ENCODE results near the gene ZNF747. TPM values are rescaled to one million over a fixed set of nuclear protein-coding genes. Genes with fewer than 3 reads are reported as not detected.
"Not testable (repeated sequence)": the region's sequence is repeated elsewhere in the genome, so short reads cannot be mapped to it uniquely, and the experiment has no call there.

The ZNF747 gene
- total RNA-seq, 1 donor from 2014 or later, result 15.1 TPM

DNA sequence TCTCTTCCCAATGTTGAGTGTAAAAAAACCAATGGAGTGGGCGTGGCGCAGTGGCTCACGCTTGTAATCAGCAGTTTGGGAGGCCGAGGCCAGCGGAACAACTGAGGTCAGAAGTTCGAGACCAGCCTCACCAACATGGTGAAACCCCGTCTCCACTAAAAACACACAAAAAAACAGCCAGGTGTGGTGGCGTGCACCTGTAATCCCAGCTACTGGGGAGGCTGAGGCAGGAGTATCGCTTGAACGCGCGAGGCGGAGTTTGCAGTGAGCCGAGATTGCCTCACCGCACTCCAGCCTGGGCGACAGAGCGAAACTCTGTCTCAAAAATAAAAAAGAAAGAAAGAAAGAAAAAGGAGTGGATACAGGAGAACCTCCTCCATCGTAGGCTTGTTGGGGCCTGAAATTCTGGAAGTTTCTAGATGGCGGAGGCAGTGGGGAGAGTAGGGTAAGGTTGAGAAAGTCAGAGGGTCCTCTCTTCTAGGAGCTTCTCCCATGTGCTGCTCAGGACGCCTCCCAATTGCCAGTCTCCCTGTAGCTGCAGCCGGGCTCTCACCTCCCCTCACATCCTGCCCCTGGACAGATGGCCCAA is 24.2 kb upstream of the ZNF747 start:
- DNase-seq (ENCODE audit: low spot score in 2 of 2) (no peak), FAIRE-seq (no peak)

DNA sequence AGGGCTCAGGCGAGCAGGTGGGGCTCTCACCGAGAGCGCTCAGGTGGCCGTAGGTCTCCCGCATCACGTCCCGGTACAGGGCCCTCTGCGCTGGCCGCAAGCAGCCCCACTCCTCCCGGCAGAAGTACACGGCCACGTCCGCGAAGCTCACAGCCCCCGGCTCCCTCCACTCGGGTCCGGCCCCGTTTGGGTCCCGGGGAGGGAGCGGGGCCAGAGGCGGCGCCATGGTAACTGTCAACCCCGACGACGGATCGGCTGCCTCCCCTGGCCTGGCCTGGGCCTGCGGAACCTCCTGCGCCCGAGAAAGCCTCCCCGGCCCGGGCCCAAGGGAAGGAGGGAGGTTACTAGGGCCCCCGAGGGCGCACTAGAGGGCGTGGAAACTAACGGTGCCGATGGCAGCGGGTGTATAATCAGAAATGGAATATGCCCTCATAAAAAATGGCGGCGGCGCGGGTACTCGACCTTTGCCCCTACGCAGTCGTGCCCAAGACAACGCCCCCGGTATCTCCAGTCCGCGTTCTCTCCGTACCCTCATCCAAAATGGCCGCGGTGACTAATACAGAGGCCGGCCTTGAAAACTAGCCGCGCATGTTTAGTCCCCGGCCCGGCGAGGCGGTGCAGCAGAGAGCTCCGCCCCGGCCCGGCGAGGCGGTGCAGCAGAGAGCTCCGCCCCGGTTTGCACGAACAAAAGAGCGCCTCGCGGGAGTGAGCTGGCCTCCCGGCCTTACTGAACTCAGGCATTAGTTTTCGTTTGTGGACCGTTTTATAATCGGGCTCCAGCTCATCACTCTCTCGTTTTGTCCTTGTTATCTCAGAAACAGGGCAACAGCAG is 23.5 kb upstream of the ZNF747 start, which contains the start of gene ZNF764:
TSS of gene ZNF764 (minus strand) at position 418 of the 832 bp plus-strand sequence. CDS start at position 226, 192 bp downstream.
- DNase-seq (ENCODE audit: low spot score in 2 of 2), result peak; percentile 96 to 97
- peak; percentile 85 for FAIRE-seq

DNA sequence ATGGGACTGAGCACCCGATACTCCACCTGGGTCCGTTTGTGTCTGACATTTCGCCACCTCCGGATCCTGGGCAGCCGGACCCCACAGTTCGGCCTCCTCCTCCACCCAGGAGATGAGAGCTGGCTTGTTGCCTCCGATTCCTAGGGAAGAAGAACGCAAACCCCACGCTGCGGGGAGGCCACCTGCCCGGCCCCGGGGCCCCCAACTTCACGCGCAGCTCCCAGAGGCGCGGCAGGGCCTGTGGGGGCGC is 23.0 kb upstream of the ZNF747 start:
- no peak for FAIRE-seq
- DNase-seq (ENCODE audit: low spot score in 2 of 2), result no peak

DNA sequence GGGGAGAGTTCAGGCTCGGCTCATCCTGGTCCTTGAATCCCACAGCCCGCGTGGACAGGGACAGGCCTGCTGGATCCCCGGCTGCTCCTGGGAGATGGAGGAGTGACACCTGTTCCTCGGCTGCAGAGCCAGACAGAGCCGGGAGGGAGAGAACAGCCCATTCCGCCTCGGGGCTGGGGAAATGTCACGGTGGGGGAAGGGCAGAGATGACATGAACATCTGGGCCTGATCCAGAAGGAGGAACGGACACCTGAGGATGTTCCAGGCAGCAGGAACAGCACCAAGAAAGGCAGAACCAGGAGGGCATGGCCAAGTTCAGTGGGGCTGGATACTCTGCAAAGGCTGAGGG is 21.4 kb upstream of the ZNF747 start:
- FAIRE-seq (no peak), DNase-seq (ENCODE audit: low spot score in 2 of 2) (no peak)

DNA sequence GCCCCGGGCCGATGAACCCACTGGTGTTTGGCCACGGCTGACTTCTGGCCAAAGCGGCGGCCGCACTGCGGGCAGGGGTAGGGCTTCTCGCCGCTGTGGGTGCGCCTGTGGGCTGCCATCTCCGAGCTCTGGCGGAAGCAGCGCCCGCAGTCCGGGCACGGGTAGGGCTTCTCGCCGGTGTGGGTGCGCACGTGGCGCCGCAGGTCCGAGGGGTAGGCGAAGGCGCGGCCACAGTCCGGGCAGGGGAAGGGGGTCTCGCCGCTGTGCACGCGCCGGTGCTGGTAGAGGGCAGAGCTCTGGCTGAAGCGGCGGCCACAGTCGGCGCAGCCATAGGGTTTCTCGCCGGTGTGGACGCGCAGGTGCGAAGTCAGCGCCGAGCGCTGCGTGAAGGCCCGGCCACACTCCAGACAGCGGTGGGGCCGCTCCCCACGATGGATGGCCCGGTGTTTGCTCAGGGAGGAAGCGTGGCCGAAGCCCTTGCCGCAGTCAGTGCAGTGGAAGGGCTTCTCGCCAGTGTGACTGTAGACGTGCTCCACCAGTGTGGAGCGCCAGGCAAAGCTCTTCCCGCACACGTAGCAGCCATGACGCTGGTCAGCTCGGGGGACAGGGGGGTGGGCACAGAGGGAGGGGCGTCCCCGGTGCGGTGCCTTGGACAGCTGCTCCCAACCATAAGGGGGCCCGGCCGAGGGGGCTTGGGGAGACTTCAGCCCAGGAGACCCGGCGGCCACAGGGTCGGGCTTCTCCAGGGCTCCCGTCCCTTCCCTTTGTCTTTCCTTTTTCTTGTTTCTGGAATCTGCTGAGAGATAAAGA is 20.9 kb upstream of the ZNF747 start:
- DNase-seq (ENCODE audit: low spot score in 2 of 2) (no peak), FAIRE-seq (no peak)

DNA sequence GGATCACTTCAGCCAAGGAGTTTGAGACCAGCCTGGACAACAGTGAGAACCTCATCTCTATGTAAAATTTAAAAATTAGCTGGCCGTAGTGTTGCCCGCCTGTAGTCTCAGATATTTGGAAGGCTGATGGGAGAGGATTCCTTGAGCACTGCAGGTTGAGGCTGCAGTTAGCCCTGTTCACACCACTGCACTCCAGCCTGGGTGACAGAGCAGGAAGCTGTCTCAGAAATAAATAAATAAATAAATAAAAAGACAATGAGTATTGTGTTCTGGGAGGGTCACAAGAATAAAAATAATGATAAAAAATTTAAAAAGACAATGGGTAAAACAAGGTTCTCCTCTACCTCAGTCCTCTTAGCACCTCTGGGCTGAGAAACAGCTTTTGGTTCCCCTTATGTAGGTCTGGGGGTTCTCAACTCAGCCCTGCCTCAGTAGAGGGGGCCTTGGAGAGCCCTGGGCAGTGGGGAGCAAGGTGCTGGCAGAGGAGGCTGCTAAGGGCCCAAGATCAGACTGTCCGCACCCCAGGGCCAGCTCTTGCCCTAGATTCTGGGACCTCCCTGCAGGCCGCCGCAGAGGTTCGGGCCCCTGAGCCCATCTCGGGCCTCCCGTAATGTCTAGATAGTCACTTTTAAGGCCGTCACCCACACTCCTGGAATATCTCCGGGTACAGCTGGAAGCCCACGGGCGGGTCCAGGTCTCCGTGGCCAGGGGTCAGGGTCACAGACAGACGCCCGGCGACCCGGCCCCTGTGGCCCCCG is 20.1 kb upstream of the ZNF747 start:
- no peak for FAIRE-seq
- DNase-seq (ENCODE audit: low spot score in 2 of 2), result no peak

DNA sequence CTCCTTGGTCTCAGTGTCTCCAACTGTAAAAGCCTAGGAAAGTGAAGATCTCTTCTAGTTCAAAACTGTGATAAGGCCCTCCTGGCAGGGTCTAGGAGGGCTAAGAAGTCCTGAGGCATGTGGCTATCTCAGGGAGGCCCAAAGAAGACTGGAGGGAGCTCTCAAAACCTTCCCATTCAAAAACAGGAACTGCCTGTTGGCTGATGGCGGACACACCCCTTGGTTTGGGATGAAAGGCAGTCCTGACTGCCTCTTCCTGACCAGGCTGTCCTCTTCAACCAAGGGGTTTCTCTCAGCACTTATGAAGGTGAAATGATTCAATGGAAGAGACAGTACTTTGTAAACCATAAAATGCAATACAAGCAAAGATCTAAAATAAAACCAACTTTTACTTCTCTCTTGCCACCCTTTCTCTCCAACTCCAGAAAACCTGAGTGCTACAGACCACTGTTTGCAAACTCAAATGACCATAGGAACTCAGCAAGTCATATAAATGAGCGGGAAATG is 18.8 kb upstream of the ZNF747 start:
- no peak for FAIRE-seq
- DNase-seq (ENCODE audit: low spot score in 2 of 2), result no peak

DNA sequence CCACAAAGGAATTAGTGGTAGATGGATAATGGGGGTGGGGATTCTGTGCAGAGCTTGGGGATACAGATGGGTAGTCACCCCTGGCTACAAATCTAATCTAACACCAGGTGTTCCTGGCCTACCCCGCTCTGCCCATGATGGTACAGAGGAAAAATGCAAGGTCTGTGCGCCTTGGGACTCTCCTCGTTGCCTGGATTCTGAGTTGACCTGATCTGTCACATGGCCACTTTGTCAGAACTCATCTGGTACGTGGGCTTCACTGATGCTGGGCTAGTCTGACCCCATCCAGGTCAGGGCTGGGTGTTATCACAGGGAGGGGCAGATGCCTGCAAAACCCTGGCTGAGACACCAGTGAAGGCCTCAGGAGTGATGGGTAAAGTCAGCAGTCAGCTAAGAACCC is 18.3 kb upstream of the ZNF747 start:
- FAIRE-seq (no peak), DNase-seq (ENCODE audit: low spot score in 2 of 2) (no peak)

DNA sequence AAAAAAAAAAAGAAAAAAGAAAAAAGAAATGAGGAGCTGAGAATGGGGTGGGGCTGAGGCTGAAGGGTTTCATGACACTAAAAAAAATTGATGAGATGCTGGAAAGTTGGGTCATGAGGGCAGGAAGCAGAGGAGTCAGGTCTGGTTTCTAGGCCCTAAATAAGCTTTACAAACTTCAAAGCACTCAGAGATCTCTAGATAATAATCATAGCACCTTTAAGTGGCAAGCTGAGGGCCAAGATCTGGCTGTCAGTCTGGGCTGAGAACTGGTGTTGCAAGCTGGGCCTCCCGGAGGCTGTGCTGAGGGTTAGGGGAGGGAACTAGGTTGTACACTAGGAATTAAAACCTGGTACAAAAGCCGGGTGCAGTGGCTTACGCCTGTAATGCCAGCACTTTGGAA is 17.1 kb upstream of the ZNF747 start:
- DNase-seq (ENCODE audit: low spot score in 2 of 2), result no peak
- FAIRE-seq, result no peak

DNA sequence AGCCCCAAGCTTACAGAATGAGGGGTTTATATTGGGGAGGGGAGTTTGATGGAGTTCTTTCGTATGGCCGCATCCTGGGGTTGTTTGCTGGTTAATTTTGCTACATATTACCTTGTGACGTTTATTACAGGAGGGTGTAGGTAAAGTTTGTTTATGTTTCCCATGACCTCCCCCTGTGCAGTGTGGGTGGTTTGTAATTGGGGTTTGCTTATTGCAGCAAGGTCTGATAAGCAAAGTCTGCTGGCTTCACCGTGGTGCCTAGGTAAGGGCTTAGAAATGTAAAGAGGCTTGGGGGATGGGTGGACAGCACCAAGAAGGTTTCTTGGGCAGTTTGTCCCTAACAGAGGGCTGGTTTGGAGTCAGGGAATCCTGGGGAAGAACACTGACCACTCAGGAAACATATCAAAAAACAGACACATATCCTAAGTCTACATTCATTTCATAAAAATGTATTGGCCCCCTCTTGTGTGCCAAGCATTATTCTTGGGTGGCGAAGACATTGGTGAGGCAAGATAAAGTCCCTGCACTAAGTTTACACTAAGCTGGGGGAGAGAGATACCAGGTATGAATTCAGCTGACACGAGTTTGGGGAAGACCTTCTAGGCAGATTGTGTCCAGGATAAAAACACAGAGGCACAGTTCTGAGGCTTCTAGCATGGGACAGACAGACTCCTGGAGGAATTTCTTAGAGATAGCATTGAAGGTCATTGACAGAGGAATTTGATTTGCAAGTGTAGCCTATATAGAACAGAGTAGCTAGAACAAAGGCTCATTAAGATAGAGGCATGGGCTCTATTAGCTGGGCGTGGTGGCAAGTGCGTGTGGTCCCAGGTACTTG is 14.0 kb upstream of the ZNF747 start:
- no peak for FAIRE-seq
- DNase-seq (ENCODE audit: low spot score in 2 of 2), result no peak

DNA sequence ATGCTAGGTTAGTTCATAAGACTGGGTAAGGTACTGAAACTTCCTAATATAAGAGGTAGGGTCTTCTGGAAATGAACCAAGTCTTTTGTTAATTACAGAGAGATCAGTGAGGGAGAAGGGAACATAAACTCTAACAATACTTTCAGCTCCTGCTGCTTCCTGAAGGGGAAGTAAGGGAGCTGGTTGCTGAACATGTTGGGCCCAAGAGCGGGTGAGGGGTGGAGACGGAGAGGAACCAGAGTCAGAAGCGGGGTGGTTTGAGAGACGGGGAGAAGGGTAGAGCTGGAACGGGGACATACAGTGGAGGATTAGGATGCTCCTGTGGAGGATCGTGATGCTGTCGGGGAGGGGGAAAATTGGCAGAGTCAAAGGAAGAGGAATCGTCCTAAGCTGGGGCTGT is 11.5 kb upstream of the ZNF747 start:
- no peak for FAIRE-seq

DNA sequence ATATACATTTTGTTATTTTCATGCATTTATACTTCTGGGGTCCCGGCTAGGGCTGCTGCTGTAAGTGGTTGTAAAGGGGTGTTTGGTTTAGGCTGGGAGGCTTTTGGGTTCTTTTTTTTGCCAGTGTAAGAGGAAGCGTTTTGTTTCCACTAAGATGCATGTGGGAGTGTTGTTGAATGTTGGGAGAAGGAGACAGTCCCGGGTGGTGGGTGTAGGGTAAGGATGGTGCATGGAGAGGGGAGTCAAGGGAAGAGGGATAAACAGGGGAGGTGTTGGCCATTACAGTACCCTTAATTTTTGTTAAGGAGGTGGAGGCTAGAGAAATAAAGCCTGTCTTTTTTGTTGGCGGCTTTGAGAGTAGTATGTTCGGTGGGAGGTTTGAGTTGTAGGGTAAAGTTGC is 8.4 kb upstream of the ZNF747 start:
- no peak for DNase-seq (ENCODE audit: low spot score in 2 of 2)
- no peak for FAIRE-seq

More for the DNA sequence above, 11.5 kb upstream of the ZNF747 start:
- no peak for DNase-seq (ENCODE audit: low spot score in 2 of 2)

DNA sequence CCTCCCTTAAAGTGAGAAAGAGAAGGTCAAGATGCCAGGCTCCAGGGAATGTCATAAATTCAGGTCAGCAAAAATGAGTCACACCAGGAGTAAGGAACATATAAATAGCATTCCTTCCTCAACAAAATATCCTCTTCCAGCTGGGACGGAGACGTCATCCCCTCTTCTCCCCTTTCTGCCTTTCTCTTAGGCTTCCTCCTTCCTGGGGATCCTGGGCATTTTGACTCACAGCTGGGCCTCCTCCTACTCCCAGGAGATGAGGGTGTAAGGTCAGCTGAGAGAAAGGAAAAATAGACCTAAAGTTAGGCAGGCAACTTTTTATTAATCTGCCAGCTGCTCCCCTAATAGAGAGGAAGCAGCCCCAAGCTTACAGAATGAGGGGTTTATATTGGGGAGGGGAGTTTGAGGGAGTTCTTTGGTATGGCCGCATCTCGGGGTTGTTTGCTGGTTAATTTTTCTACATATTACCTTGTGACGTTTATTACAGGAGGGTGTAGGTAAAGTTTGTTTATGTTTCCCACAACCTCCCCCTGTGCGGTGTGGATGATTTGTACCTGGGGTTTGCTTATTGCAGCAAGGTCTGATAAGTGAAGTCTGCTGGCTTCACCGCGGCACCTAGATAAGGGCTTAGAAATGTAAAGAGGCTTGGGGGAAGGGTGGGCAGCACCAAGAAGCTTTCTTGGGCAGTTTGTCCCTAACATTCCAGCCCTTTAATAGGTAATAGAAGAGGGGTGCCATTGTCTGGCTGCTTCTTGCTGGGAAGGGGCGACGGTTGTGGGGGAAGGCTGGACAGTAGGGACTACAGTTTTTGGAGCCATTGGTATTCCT is 7.1 kb upstream of the ZNF747 start:
- FAIRE-seq (no peak), DNase-seq (ENCODE audit: low spot score in 2 of 2) (no peak)

DNA sequence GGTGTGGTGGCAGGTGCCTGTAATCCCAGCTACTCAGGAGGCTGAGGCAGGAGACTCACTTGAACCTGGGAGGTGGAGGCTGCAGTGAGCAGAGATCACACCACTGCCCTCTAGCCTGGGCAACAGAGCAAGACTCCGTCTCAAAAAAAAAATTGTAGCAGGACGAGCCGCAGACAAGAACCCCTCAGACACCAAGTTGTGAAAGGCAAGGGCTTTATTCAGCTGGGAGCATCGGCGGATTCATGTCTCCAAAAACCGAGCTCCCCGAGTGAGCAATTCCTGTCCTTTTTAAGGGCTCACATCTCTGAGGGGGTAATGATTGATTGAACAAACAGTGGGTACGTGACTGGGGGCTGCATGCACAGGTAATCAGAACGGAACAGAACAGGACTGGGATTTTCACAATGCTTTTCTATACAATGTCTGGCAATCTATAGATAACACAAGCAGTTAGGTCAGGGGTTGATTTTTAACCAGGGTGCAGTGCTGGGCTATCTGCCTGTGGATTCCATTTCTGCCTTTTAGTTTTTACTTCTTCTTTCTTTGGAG is 6.3 kb upstream of the ZNF747 start:
- not testable (repeated sequence) for DNase-seq (ENCODE audit: low spot score in 2 of 2); FAIRE-seq

DNA sequence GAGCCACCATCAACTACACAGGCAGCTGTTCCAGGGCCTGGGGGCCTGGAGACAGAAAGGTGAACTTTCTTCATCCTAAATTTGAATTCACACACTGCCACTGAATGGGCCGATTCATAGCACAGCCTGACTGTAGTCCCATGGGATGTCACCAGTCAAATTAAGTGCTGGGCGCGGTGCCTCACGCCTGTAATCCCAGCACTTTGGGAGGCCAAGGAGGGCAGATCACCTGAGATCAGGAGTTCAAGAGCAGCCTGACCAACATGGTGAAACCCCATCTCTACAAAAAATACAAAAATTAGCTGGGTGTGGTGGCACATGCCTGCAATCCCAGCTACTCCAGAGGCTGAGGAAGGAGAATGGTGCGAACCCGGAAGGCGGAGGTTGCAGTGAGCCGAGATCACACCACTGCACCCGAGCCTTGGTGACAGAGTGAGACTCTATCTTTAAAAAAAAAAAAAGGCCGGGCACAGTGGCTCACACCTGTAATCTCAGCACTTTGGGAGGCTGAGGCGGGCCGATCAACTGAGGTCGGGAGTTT is 5.4 kb upstream of the ZNF747 start:
- FAIRE-seq; DNase-seq (ENCODE audit: low spot score in 2 of 2): not testable (repeated sequence)

DNA sequence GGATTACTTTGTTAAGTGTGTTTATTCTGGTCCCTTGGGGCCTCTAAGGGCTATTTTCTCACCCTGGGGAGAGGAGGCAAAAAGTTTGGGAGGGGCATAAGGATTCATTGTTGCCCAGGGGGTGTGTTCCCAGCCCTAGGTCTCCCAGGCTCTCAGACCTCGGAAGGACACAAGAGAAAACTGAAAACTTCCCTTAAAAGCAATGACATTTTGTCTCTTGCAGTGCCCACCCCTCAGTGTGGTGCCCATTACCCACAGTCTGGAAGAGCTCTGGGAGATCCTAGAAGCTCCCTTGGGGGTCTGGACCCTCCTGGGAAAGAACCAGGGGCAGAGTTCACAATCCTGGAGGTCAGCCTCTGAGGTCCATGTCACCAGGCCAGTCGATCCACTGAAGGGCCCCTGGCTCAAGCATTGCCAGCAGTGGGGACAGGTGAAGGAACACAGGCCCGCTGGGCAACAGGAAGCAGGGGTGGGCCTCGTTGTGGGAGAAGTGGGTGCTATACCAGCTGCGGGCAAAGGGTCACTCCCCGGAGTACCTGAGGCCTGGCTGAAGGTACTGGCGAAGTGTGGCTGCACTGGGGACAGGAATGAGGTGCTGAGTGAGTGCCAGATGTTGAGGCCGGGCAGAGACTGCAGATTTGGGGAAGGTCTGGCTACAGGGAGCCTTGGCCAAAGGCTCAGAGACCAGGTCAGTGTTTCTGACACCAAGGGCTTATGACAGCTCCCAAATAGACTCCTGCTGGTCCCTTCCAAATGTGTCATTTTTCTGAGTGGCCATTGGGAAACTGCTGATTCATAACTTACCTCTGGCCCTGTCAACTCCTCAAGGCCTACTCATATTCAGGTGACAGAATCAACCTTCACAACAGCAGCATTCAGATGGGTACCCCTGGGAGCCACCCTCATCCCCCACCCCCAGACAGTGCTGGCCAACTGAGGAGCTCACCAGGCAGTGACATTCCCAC is 4.6 kb upstream of the ZNF747 start:
- no peak for FAIRE-seq
- DNase-seq (ENCODE audit: low spot score in 2 of 2), result no peak

DNA sequence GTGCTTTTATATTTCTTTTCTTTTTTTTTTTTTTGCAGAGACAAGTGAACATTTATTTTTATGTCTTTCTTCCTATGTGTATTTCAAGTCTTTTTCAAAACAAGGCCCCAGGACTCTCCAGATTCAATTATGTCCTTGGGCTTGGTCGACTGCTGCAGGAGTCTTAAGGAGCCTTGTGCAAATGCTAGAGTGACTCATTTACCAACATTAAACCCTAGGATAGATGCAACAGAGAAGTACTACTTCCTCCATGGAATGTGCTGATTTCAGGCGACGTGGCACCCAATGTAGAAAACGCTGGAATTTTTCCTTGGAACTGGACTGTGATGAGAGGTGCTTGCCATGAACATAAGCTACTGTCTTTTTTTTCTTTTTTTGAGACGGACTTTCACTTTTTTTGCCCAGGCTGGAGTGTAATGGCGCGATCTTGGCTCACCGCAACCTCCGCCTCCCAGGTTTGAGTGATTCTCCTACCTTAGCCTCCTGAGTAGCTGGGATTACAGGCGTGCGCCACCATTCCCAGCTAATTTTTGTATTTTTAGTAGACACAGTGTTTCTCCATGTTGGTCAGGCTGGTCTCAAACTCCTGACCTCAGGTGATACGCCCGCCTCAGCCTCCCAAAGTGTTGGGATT is 1.9 kb upstream of the ZNF747 start:
- FAIRE-seq, result not testable (repeated sequence)

More for the DNA sequence above, 1.9 kb upstream of the ZNF747 start:
- DNase-seq (ENCODE audit: low spot score in 2 of 2), result not testable (repeated sequence)
